Stimulated activated naive B cell treated with anti-CD40 and anti-IgM and Interleukin-4, amounts not matched to agents 10 μg/mL and 1 μg/mL and 100 μg/mL, for 72 hours (primary cell): ENCODE data around the gene SLC18A2.

ENCODE experiments used
- ATAC-seq, 2 donors: fragments of 150-1000 bp; cut with Tn5 transposase; replicated peaks; 2 replicates each; pipeline ENCODE4 v1.10.0; 2021; ENCODE audit warnings: moderate library complexity in 1 of 2
- DNase-seq: peaks from one replicate; pipeline ENCODE4 v3.0.0; 2021
- H3K27ac Mint-ChIP-seq: one replicate; pipeline ENCODE4 v1.8.0; 2022; ENCODE audit warnings: mild to moderate bottlenecking, mixed read lengths
- H3K27me3 Mint-ChIP-seq, 2 donors: one replicate each; pipeline ENCODE4 v1.8.0; 2022; ENCODE audit warnings: mixed read lengths in 2 of 2
- H3K36me3 Mint-ChIP-seq, 2 donors: one replicate each; pipeline ENCODE4 v1.8.0; 2022; ENCODE audit warnings: mixed read lengths in 2 of 2, mild to moderate bottlenecking in 1 of 2
- H3K4me1 Mint-ChIP-seq, 2 donors: one replicate each; pipeline ENCODE4 v1.8.0; 2022; ENCODE audit warnings: mixed read lengths in 2 of 2, mild to moderate bottlenecking in 1 of 2
- H3K4me3 Mint-ChIP-seq, 2 donors: one replicate each; pipeline ENCODE4 v1.8.0; 2022; ENCODE audit warnings: mild to moderate bottlenecking in 2 of 2, mixed read lengths in 2 of 2, moderate library complexity in 1 of 2
- H3K9me3 Mint-ChIP-seq, 2 donors: one replicate each; pipeline ENCODE4 v1.8.0; 2022; ENCODE audit warnings: mixed read lengths in 2 of 2, mild to moderate bottlenecking in 1 of 2

SLC18A2 gene

DNA sequence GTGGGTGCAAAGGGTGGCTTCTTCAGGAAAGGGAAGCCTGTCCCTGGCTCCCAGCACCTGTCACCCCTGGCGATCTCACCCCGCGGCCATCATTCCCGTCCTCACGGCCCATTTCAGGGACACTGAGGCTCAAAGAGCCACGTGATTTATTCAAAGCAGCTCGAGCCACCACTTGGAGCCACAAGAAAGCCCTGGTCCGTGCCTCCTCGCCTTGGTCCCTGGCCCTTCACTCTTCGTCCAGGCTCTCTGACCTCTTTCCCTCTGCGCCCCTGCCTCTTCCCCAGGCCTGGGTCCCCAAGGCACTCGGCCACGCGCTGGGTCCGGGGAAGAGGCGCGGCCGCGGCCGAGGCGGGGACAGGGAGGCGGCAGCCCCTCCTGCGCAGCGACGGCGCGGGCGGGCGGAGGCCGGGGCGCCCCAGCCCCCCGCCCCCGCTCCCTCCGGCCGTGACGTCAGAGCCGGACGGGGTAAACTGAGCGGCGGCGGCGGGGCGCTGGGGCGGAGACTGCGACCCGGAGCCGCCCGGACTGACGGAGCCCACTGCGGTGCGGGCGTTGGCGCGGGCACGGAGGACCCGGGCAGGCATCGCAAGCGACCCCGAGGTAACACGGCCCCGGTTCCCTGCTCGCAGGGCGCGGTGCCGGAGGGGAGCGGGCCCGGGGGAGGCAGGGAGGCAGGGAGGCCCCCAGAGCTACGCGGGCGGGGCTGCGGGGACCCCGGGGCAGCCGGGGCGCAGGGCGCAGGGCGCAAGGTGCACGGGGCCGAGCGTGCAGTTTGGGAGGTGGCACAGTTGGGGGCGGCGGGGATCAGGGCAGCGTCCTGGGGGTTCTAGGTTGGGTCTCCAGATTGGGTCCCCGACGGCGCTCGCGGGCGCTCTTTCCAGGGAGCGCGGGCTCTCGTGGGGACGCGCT is at the start of gene SLC18A2:
SLC18A2 (plus strand) TSS at position 494 of the 909 bp plus-strand sequence. CDS start 580 bp downstream, outside the sequence.
- Mint-ChIP-seq H3K9me3 (peaks cover 9 to 17% of the 10 kb centered on the region in 2 donors), H3K36me3 (no peaks in the 10 kb centered on the region), H3K4me3 (peak within 1 kb of the TSS in 1 of 2 donors; percentile 46), H3K27ac (peak within 1 kb of the TSS; percentile 75), H3K27me3 (peaks cover 42 to 47% of the 10 kb centered on the region in 2 donors), H3K4me1 (peaks cover 5 to 10% of the 10 kb centered on the region in 2 donors)
- DNase-seq, result no peak
- no peak for ATAC-seq

DNA sequence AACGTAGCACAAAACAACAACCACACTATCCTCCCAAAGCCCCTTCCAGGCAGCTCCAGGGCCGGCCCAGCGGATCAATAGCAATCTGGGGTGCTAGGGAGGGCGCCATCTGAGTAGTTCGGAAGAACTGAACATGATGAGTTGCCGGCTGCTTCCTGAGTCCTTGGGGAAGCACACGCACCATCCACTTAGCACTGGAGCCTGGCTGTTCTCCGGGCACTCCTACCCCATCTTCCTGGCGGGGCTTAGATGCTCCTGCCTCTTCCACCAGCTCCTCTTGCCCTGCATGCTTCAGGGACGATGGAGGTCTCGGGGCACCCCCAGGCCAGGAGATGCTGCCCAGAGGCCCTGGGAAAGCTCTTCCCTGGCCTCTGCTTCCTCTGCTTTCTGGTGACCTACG is 43.7 kb upstream of the SLC18A2 start, which contains the start of gene KCNK18:
KCNK18 (plus strand) TSS at position 301 of the 400 bp plus-strand sequence; CDS start at position 301, 0 bp downstream.
- Mint-ChIP-seq H3K4me3 (no peak within 1 kb of the TSS), H3K27me3 (peaks cover 0 to 3% of the 10 kb centered on the region in 2 donors), H3K9me3 (peaks cover 6% of the 10 kb centered on the region in 2 donors), H3K4me1 (no peaks in the 10 kb centered on the region), H3K27ac (no peak within 1 kb of the TSS), H3K36me3 (no peaks in the 10 kb centered on the region)
- DNase-seq (no peak), ATAC-seq (no peak)

DNA sequence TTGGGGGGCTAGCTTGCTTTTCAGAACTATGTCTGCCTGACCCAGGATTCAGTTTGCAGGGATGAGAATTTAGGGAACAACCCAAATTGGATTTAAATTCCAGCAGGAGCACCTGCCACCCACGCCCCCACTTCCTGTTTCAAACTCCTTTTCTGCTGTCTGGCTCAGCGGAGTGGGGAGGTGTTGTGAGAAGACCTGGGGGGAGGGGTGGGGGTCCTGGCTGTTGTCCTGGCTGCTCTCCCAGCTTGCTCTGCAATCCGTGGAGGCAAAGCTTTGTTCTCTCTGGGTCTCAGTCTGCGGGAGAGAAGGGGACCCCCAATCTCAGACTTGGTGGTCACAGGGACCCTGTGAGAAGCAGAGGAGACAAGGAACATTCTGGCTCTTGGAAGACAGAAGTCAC is 42.8 kb upstream of the SLC18A2 start:
- Mint-ChIP-seq H3K4me1 (no peaks in the 10 kb centered on the region), H3K36me3 (no peaks in the 10 kb centered on the region), H3K9me3 (peaks cover 6% of the 10 kb centered on the region in 2 donors), H3K27me3 (peaks cover 0 to 3% of the 10 kb centered on the region in 2 donors), H3K27ac (no peak overlapping the region), H3K4me3 (no peak overlapping the region)
- DNase-seq, result no peak
- ATAC-seq, result no peak

GRCh38 chr10:117201826-117202225 is 39.1 kb upstream of the SLC18A2 start:
- no peak overlapping the region for H3K4me3 Mint-ChIP-seq
- no peaks in the 10 kb centered on the region for H3K4me1 Mint-ChIP-seq
- peaks cover 2 to 4% of the 10 kb centered on the region in 2 donors for H3K9me3 Mint-ChIP-seq
- peaks cover 7 to 8% of the 10 kb centered on the region in 2 donors for H3K27me3 Mint-ChIP-seq
- ATAC-seq (no peak), DNase-seq (no peak)
- H3K27ac Mint-ChIP-seq, result no peak overlapping the region
- no peaks in the 10 kb centered on the region for H3K36me3 Mint-ChIP-seq

GRCh38 chr10:117204316-117204715 is 36.6 kb upstream of the SLC18A2 start:
- peaks cover 2 to 4% of the 10 kb centered on the region in 2 donors for H3K9me3 Mint-ChIP-seq
- ATAC-seq (no peak), DNase-seq (no peak)
- H3K27ac Mint-ChIP-seq, result no peak overlapping the region
- no peaks in the 10 kb centered on the region for H3K4me1 Mint-ChIP-seq
- peaks cover 8 to 19% of the 10 kb centered on the region in 2 donors for H3K27me3 Mint-ChIP-seq
- no peak overlapping the region for H3K4me3 Mint-ChIP-seq
- no peaks in the 10 kb centered on the region for H3K36me3 Mint-ChIP-seq

- peaks cover 40 to 55% of the 10 kb centered on the region in 2 donors for H3K27me3 Mint-ChIP-seq
- no peak overlapping the region for H3K4me3 Mint-ChIP-seq
- no peak overlapping the region for H3K27ac Mint-ChIP-seq
- peaks cover 0 to 3% of the 10 kb centered on the region in 2 donors for H3K36me3 Mint-ChIP-seq
- no peak for ATAC-seq
- no peak for DNase-seq
- H3K4me1 Mint-ChIP-seq, result peaks cover 2 to 11% of the 10 kb centered on the region in 2 donors
- peaks cover 11 to 12% of the 10 kb centered on the region in 2 donors for H3K9me3 Mint-ChIP-seq
Observed at GRCh38 chr10:117212176-117212575, 28.7 kb upstream of the SLC18A2 start.

DNA sequence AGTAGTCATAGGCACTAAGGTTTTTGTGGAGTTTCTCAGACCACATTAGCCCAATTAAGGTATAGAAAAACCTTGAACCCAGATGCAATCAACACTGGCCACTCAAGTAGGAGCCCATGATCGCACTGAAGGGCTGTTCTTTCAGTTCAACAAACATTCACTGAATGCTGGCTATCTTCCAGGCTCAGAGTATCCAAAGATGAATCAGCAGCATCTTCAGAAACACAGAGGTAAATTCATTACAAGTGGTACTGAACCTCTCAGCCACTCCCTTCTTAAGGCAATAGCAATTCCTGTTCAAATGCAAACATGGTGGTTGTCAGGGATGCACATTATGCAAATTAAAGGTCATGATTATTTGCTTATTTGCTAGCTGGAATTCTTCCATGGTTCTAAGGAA is 26.5 kb upstream of the SLC18A2 start:
- Mint-ChIP-seq H3K4me1 (peaks cover 5 to 18% of the 10 kb centered on the region in 2 donors), H3K27ac (no peak overlapping the region), H3K27me3 (peaks cover 51 to 68% of the 10 kb centered on the region in 2 donors), H3K4me3 (no peak overlapping the region), H3K36me3 (peaks cover 0 to 3% of the 10 kb centered on the region in 2 donors), H3K9me3 (peaks cover 11 to 12% of the 10 kb centered on the region in 2 donors)
- no peak for DNase-seq
- no peak for ATAC-seq

DNA sequence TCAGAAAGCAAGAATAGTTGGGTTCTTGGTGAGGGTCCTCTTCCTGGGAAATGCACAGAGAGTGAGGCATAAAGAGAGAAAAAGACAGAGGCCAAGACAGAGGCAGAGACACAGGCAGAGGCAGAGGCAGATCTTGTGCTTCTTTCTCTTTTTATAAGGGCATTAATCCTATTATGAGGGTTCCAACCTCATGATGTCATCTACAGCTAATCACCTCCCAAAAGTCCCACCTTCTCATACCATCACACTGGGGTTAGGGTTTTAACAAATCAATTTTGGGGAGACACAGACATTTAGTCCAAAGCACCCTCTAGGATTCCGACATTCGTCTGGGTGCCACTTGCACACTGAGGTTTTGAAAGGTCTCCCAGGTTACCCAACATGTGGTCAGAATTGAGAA is 25.8 kb upstream of the SLC18A2 start:
- H3K4me3 Mint-ChIP-seq, result no peak overlapping the region
- peaks cover 5 to 18% of the 10 kb centered on the region in 2 donors for H3K4me1 Mint-ChIP-seq
- H3K27ac Mint-ChIP-seq, result no peak overlapping the region
- no peak for ATAC-seq
- H3K36me3 Mint-ChIP-seq, result peaks cover 0 to 3% of the 10 kb centered on the region in 2 donors
- peaks cover 45 to 66% of the 10 kb centered on the region in 2 donors for H3K27me3 Mint-ChIP-seq
- DNase-seq, result no peak
- peaks cover 11 to 12% of the 10 kb centered on the region in 2 donors for H3K9me3 Mint-ChIP-seq

GRCh38 chr10:117216028-117216427 is 24.9 kb upstream of the SLC18A2 start:
- ATAC-seq, result no peak
- Mint-ChIP-seq H3K4me1 (peaks cover 5 to 18% of the 10 kb centered on the region in 2 donors), H3K27ac (peak overlapping the region; percentile 63), H3K4me3 (peak overlapping the region; percentile 37 to 83), H3K27me3 (peaks cover 52 to 71% of the 10 kb centered on the region in 2 donors), H3K36me3 (peaks cover 0 to 3% of the 10 kb centered on the region in 2 donors), H3K9me3 (peaks cover 11 to 12% of the 10 kb centered on the region in 2 donors)
- no peak for DNase-seq

- Mint-ChIP-seq H3K4me1 (peaks cover 5 to 18% of the 10 kb centered on the region in 2 donors), H3K36me3 (peaks cover 0 to 3% of the 10 kb centered on the region in 2 donors), H3K27ac (peak overlapping the region; percentile 76), H3K4me3 (peak overlapping the region; percentile 79 to 83), H3K27me3 (peaks cover 49 to 70% of the 10 kb centered on the region in 2 donors), H3K9me3 (peaks cover 5 to 6% of the 10 kb centered on the region in 2 donors)
- ATAC-seq (peak; percentile 80 to 84), DNase-seq (peak; percentile 52)
Observed at GRCh38 chr10:117216611-117217195, 24.2 kb upstream of the SLC18A2 start.

GRCh38 chr10:117217196-117217761 is 23.6 kb upstream of the SLC18A2 start:
- ATAC-seq (peak; percentile 38 to 46), DNase-seq (no peak)
- Mint-ChIP-seq H3K4me3 (peak overlapping the region; percentile 79 to 83), H3K9me3 (peaks cover 0 to 2% of the 10 kb centered on the region in 2 donors), H3K27me3 (peaks cover 46 to 70% of the 10 kb centered on the region in 2 donors), H3K27ac (no peak overlapping the region), H3K36me3 (no peaks in the 10 kb centered on the region), H3K4me1 (peaks cover 5 to 18% of the 10 kb centered on the region in 2 donors)

- Mint-ChIP-seq H3K36me3 (no peaks in the 10 kb centered on the region), H3K9me3 (no peaks in the 10 kb centered on the region), H3K27ac (no peak overlapping the region), H3K27me3 (peaks cover 46 to 70% of the 10 kb centered on the region in 2 donors), H3K4me1 (peaks cover 5 to 18% of the 10 kb centered on the region in 2 donors), H3K4me3 (no peak overlapping the region)
- ATAC-seq (no peak), DNase-seq (no peak)
Observed at GRCh38 chr10:117218654-117219053, 22.3 kb upstream of the SLC18A2 start.

DNA sequence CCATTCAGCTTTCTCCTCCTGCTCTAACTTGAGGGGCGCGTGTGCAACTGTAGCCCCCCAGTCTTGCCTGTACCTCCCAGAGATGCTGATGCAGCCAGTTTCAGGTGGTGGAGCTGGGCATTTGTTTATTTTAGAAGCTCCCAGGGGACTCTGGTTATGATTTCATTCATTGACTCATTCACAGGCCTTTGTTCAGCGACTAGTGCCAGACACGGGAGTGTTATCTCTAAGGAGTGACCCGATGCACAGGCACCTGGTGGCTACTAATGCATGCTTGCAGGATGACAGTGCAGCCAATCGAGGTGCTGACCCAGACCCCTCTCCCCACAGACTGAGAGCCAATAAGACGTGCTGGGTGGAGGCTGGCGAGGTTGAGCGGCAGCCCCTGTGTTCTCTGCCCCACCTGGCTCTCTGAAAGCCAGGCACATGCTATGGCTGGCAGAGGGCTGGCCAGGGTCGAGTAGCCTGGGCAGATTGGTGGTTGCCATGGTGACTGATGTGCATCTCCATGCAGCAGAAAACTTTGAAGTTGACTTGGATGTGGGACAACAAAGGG is 19.7 kb upstream of the SLC18A2 start:
- peaks cover 4 to 17% of the 10 kb centered on the region in 2 donors for H3K4me1 Mint-ChIP-seq
- H3K27me3 Mint-ChIP-seq, result peaks cover 29 to 47% of the 10 kb centered on the region in 2 donors
- H3K9me3 Mint-ChIP-seq, result no peaks in the 10 kb centered on the region
- DNase-seq (no peak), ATAC-seq (no peak)
- no peak overlapping the region for H3K4me3 Mint-ChIP-seq
- no peak overlapping the region for H3K27ac Mint-ChIP-seq
- no peaks in the 10 kb centered on the region for H3K36me3 Mint-ChIP-seq

- Mint-ChIP-seq H3K36me3 (no peaks in the 10 kb centered on the region), H3K27me3 (peaks cover 23 to 42% of the 10 kb centered on the region in 2 donors), H3K4me3 (no peak overlapping the region), H3K9me3 (no peaks in the 10 kb centered on the region), H3K27ac (no peak overlapping the region), H3K4me1 (peaks cover 0 to 4% of the 10 kb centered on the region in 2 donors)
- no peak for ATAC-seq
- no peak for DNase-seq
Observed at GRCh38 chr10:117222552-117222951, 18.4 kb upstream of the SLC18A2 start.
